Hypothalamus (tissue), 51 donors: ENCODE results near the gene ADGRA1.
"Not testable (repeated sequence)": the region's sequence is repeated elsewhere in the genome, so short reads cannot be mapped to it uniquely, and the experiment has no call there.

Source experiments
- DNase-seq, 51 donors: peaks; one replicate each; lab custom pipeline; 2025; lab: John Stamatoyannopoulos, UW

The ADGRA1 gene

GRCh38 chr10:133087679-133088178, at the start of gene ADGRA1:
Gene ADGRA1, plus strand, starts transcription at chr10:133087924. Its CDS starts 986 bp downstream, at chr10:133088910.
- peak in 37 of 51 donors; percentile 8 to 75 (median 50) for DNase-seq

GRCh38 chr10:133038036-133038823, 49.5 kb upstream of the ADGRA1 start:
- DNase-seq: no peak

- no peak for DNase-seq
Measured at GRCh38 chr10:133039107-133039802, 48.5 kb upstream of the ADGRA1 start.

GRCh38 chr10:133039803-133040165, 47.9 kb upstream of the ADGRA1 start:
- DNase-seq: no peak

- DNase-seq: no peak
Measured at GRCh38 chr10:133040198-133040597, 47.5 kb upstream of the ADGRA1 start.

GRCh38 chr10:133041101-133041500, 46.6 kb upstream of the ADGRA1 start:
- DNase-seq: no peak

GRCh38 chr10:133042061-133042460, 45.7 kb upstream of the ADGRA1 start:
- no peak for DNase-seq

- no peak for DNase-seq
Measured at GRCh38 chr10:133042816-133043215, 44.9 kb upstream of the ADGRA1 start.

GRCh38 chr10:133043541-133044225, 44.0 kb upstream of the ADGRA1 start:
- no peak for DNase-seq

- DNase-seq: peak in 1 of 51 donors; percentile 54
Measured at GRCh38 chr10:133044401-133044811, 43.3 kb upstream of the ADGRA1 start.

GRCh38 chr10:133045556-133046389, 42.0 kb upstream of the ADGRA1 start:
- DNase-seq: no peak

- DNase-seq: no peak
Measured at GRCh38 chr10:133046390-133046765, 41.3 kb upstream of the ADGRA1 start.

- DNase-seq: no peak
Measured at GRCh38 chr10:133047526-133048123, 40.1 kb upstream of the ADGRA1 start.

- no peak for DNase-seq
Measured at GRCh38 chr10:133048266-133048665, 39.5 kb upstream of the ADGRA1 start.

GRCh38 chr10:133048926-133049325, 38.8 kb upstream of the ADGRA1 start:
- no peak for DNase-seq

- DNase-seq: no peak
Measured at GRCh38 chr10:133049639-133050038, 38.1 kb upstream of the ADGRA1 start.

GRCh38 chr10:133050371-133050770, 37.4 kb upstream of the ADGRA1 start:
- DNase-seq: no peak

- no peak for DNase-seq
Measured at GRCh38 chr10:133052076-133052475, 35.6 kb upstream of the ADGRA1 start.

- not testable (repeated sequence) for DNase-seq
Measured at GRCh38 chr10:133053527-133054133, 34.1 kb upstream of the ADGRA1 start.

- no peak for DNase-seq
Measured at GRCh38 chr10:133055470-133055869, 32.3 kb upstream of the ADGRA1 start.
